GM23338 (cell line): ENCODE measurements around the gene CYP4F2. TPM values are rescaled to one million over a fixed set of nuclear protein-coding genes. Genes with fewer than 3 reads are reported as not detected.

Source experiments
- ATAC-seq: fragments of 200-7000 bp; cut with Tn5 transposase; 3 replicates; pipeline ENCODE4 v1.9.1; 2020
- DNase-seq: peaks from one replicate; pipeline ENCODE4 v3.0.0-alpha.2; 2015; ENCODE audit warnings: low spot score
- H2AFZ ChIP-seq: fragments of 200-600 bp; sonication (generic); 2 replicates; pipeline ENCODE4 v1.8.0; 2016; ENCODE audit warnings: antibody characterized with exemption, mild to moderate bottlenecking, moderate library complexity
- H3F3A ChIP-seq: fragments of 200-600 bp; sonication (generic); replicated peaks from 2 replicates; pipeline ENCODE4 v1.8.0; 2017; ENCODE audit warnings: antibody characterized with exemption, mixed run types, low read depth
- H3K27ac ChIP-seq: fragments of 200-600 bp; sonication (generic); 2 replicates; pipeline ENCODE4 v1.6.1; 2016; ENCODE audit warnings: low read depth
- H3K27me3 ChIP-seq: fragments of 200-600 bp; sonication (generic); 2 replicates; pipeline ENCODE4 v1.8.0; 2016; ENCODE audit warnings: mild to moderate bottlenecking, mixed run types, moderate library complexity; ENCODE audit not compliant: insufficient read depth
- H3K36me3 ChIP-seq: fragments of 200-600 bp; sonication (generic); 2 replicates; pipeline ENCODE4 v1.8.0; 2016; ENCODE audit warnings: mild to moderate bottlenecking; ENCODE audit not compliant: insufficient read depth
- H3K4me1 ChIP-seq: fragments of 200-600 bp; sonication (generic); 2 replicates; pipeline ENCODE4 v1.8.0; 2016; ENCODE audit warnings: mild to moderate bottlenecking, moderate library complexity; ENCODE audit not compliant: insufficient read depth
- H3K4me2 ChIP-seq: fragments of 200-600 bp; sonication (generic); 2 replicates; pipeline ENCODE4 v1.7.1; 2017; ENCODE audit warnings: mixed run types
- H3K4me3 ChIP-seq: fragments of 200-600 bp; sonication (generic); 2 replicates; pipeline ENCODE4 v1.6.1; 2016; ENCODE audit warnings: mixed run types
- H3K79me2 ChIP-seq: fragments of 200-600 bp; sonication (generic); replicated peaks from 2 replicates; pipeline ENCODE4 v1.8.0; 2017; ENCODE audit warnings: mild to moderate bottlenecking; ENCODE audit not compliant: insufficient read depth
- H3K9me2 ChIP-seq: fragments of 200-600 bp; sonication (generic); 2 replicates; pipeline ENCODE4 v1.8.0; 2017; ENCODE audit not compliant: insufficient read depth
- H4K20me1 ChIP-seq: fragments of 200-600 bp; sonication (generic); replicated peaks from 2 replicates; pipeline ENCODE4 v1.8.0; 2017; ENCODE audit warnings: mild to moderate bottlenecking; ENCODE audit not compliant: insufficient read depth
- H3K27ac Mint-ChIP-seq: 2 replicates; pipeline ENCODE4 v1.8.0; 2020; ENCODE audit warnings: inconsistent platforms, mild to moderate bottlenecking, moderate library complexity, mixed read lengths
- H3K27me3 Mint-ChIP-seq: 3 replicates; pipeline ENCODE4 v1.8.0; 2022; ENCODE audit warnings: low read depth, mild to moderate bottlenecking, moderate library complexity, mixed read lengths, inconsistent platforms; ENCODE audit not compliant: insufficient read depth, poor library complexity
- H3K36me3 Mint-ChIP-seq: 3 replicates; pipeline ENCODE4 v1.8.0; 2021; ENCODE audit warnings: low read depth, mild to moderate bottlenecking, inconsistent platforms, moderate library complexity, mixed read lengths
- H3K4me1 Mint-ChIP-seq: 3 replicates; pipeline ENCODE4 v1.8.0; 2020; ENCODE audit warnings: mild to moderate bottlenecking, inconsistent platforms, mixed read lengths
- H3K4me3 Mint-ChIP-seq: 3 replicates; pipeline ENCODE4 v1.8.0; 2021; ENCODE audit warnings: moderate library complexity, mild to moderate bottlenecking, inconsistent platforms, mixed read lengths
- H3K9me3 Mint-ChIP-seq: 3 replicates; pipeline ENCODE4 v1.8.0; 2020; ENCODE audit warnings: moderate library complexity, mild to moderate bottlenecking, inconsistent platforms, mixed read lengths
- CREB1 ChIP-seq: fragments of 250-450 bp; sonication (Bioruptor Pico); IDR thresholded peaks from 2 replicates; pipeline ENCODE4 v1.5.0; 2020; ENCODE audit warnings: low read depth, mild to moderate bottlenecking, moderate library complexity
- EZH2 ChIP-seq: fragments of 200-600 bp; sonication (generic); IDR thresholded peaks from one replicate; pipeline ENCODE4 v1.8.0; 2017; ENCODE audit warnings: antibody characterized with exemption, mild to moderate bottlenecking, low read depth; ENCODE audit not compliant: unreplicated experiment
- EZH2phosphoT487 ChIP-seq: fragments of 200-600 bp; sonication (generic); IDR thresholded peaks from one replicate; pipeline ENCODE4 v1.8.1; 2018; ENCODE audit warnings: antibody characterized with exemption; ENCODE audit not compliant: unreplicated experiment
- POLR2AphosphoS5 ChIP-seq: IDR thresholded peaks from 2 replicates; pipeline ENCODE4 v1.6.1; 2016; ENCODE audit warnings: antibody characterized with exemption, low read depth
- ZNF114 ChIP-seq: fragments of 250-450 bp; sonication (Bioruptor Pico); IDR thresholded peaks from 2 replicates; pipeline ENCODE4 v1.5.0; 2020; ENCODE audit warnings: mild to moderate bottlenecking, moderate library complexity
- ZNF331 ChIP-seq: fragments of 250-450 bp; sonication (Bioruptor Pico); IDR thresholded peaks from 2 replicates; pipeline ENCODE4 v1.5.0; 2020; ENCODE audit warnings: low read depth, mild to moderate bottlenecking, moderate library complexity
- long read RNA-seq: library from polyadenylated mRNA; unstranded; transcript quantifications from one replicate; pipeline ENCODE4 v2.0.0, GENCODE V29; 2020; ENCODE audit not compliant: unreplicated experiment
- polyA plus RNA-seq: library from polyadenylated mRNA; unstranded; fragments of >200 nt; fragmentation: Nextera tagmentation; extraction: Ambion mirVana; gene quantifications from 2 replicates; pipeline ENCODE4 v1.2.1, GENCODE V29; 2016
- total RNA-seq: library from RNA; depleted of rRNA; stranded (reverse); fragments of >200 nt; shearing (Covaris generic); gene quantifications from 2 replicates; pipeline ENCODE4 v1.2.3, GENCODE V29; 2014; rRNA removed
- TF ChIP-seq, protein P1 (sequence below): IDR thresholded peaks from 2 replicates; pipeline ENCODE4 v1.6.1; 2016; ENCODE audit warnings: antibody characterized with exemption
- TF ChIP-seq, protein P2 (sequence below), 2 experiments: fragments of 200-600 bp in 1 of 2; sonication (generic) in 1 of 2; conservative IDR thresholded peaks; 2 replicates each; pipeline versions ENCODE4 v1.5.1 to v1.6.1; 2016 to 2017; ENCODE audit warnings: antibody characterized with exemption in 2 of 2, low read depth in 2 of 2, mild to moderate bottlenecking in 2 of 2, moderate library complexity in 1 of 2
- TF ChIP-seq, protein P3 (sequence below): fragments of 250-450 bp; sonication (Bioruptor Pico); IDR thresholded peaks from 2 replicates; pipeline ENCODE4 v1.5.0; 2020; ENCODE audit warnings: mild to moderate bottlenecking, moderate library complexity

Gene CYP4F2, protein sequence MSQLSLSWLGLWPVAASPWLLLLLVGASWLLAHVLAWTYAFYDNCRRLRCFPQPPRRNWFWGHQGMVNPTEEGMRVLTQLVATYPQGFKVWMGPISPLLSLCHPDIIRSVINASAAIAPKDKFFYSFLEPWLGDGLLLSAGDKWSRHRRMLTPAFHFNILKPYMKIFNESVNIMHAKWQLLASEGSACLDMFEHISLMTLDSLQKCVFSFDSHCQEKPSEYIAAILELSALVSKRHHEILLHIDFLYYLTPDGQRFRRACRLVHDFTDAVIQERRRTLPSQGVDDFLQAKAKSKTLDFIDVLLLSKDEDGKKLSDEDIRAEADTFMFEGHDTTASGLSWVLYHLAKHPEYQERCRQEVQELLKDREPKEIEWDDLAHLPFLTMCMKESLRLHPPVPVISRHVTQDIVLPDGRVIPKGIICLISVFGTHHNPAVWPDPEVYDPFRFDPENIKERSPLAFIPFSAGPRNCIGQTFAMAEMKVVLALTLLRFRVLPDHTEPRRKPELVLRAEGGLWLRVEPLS
- total RNA-seq (not detected in 2 replicates), polyA plus RNA-seq (not detected in 2 replicates)
- long read RNA-seq = 0 reads

DNA sequence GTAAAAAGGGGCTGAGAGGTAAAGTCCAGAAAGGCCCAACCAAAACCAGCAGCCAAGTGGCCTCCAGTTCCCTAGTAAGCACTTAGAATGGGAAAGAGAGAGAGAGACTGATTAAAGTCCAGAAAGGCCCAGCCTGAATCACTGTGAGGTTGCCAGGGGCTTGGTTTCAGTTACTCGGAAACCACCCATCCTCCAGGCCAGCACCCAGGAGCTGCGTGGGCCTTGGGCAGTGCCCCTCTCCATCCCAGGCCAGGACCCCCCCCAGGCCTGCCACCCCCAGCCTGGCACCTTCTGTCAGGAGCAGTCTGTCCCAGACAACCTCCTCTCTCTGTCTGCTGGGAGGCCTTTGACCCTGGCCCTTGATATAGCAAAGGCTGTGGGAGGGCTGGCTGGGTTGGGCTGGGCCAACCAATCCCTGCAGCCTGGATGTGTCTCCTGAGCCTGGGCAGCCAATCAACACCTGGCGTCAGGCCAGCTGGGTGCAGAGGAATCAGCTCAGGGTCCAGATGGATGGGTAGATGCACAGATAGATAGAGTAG is at the start of gene CYP4F2:
Gene CYP4F2 (minus strand): TSS at position 337 of the 539 bp plus-strand sequence. CDS start 463 bp downstream, outside the sequence.
- no peak within 1 kb of the TSS for H3K27ac ChIP-seq
- no peak within 1 kb of the TSS for H3K4me3 Mint-ChIP-seq
- no peak within 1 kb of the TSS for H3K4me2 ChIP-seq
- H2AFZ ChIP-seq = no peak within 1 kb of the TSS
- TF ChIP-seq, protein P1, sequence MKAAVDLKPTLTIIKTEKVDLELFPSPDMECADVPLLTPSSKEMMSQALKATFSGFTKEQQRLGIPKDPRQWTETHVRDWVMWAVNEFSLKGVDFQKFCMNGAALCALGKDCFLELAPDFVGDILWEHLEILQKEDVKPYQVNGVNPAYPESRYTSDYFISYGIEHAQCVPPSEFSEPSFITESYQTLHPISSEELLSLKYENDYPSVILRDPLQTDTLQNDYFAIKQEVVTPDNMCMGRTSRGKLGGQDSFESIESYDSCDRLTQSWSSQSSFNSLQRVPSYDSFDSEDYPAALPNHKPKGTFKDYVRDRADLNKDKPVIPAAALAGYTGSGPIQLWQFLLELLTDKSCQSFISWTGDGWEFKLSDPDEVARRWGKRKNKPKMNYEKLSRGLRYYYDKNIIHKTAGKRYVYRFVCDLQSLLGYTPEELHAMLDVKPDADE = no peak
- no peak for TF ChIP-seq ZNF331
- no peaks in the 10 kb centered on the region for H3F3A ChIP-seq
- H3K27ac Mint-ChIP-seq = no peak within 1 kb of the TSS
- H3K4me3 ChIP-seq = no peak within 1 kb of the TSS
- H3K4me1 ChIP-seq = no peaks in the 10 kb centered on the region
- H3K79me2 ChIP-seq = no peaks in the 10 kb centered on the region
- ATAC-seq (no peak), DNase-seq (no peak)
- H3K36me3 ChIP-seq = no peaks in the 10 kb centered on the region
- no peaks in the 10 kb centered on the region for H3K4me1 Mint-ChIP-seq
- peaks cover 92% of the 10 kb centered on the region for H3K9me3 Mint-ChIP-seq
- H4K20me1 ChIP-seq = no peaks in the 10 kb centered on the region
- no peaks in the 10 kb centered on the region for H3K27me3 ChIP-seq
- H3K36me3 Mint-ChIP-seq = peaks cover 40% of the 10 kb centered on the region
- no peaks in the 10 kb centered on the region for H3K9me2 ChIP-seq
- H3K27me3 Mint-ChIP-seq = peaks cover 8% of the 10 kb centered on the region

DNA sequence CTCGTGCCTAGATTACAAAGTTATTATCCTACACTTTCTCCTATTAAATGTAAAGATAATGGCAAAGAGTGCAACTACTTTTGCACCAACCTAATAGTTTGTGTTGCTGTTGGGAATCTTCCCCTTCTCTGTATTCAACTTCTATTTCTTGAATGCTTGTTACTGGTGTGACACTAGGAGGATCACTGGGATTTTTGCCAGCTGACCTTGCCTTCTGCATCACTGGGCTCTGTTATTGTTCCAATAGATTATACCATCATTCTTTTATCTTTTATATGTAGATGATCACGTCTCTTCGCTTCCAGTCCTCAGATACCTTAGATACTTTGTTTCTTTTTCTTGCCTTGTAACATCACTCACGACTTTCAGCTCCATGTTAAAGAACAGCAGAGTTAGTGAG is 47.4 kb upstream of the CYP4F2 start:
- Mint-ChIP-seq H3K9me3 (peaks cover 91% of the 10 kb centered on the region), H3K4me3 (no peak overlapping the region), H3K36me3 (peaks cover 24% of the 10 kb centered on the region), H3K4me1 (no peaks in the 10 kb centered on the region), H3K27me3 (no peaks in the 10 kb centered on the region), H3K27ac (no peak overlapping the region)
- DNase-seq (no peak), ATAC-seq (no peak)
- Histone ChIP-seq H3F3A (no peaks in the 10 kb centered on the region), H3K4me2 (no peak overlapping the region), H3K36me3 (peaks cover 11% of the 10 kb centered on the region; the same call in 1 of the 2 replicates), H2AFZ (no peak overlapping the region), H4K20me1 (no peaks in the 10 kb centered on the region), H3K27me3 (no peaks in the 10 kb centered on the region), H3K27ac (no peak overlapping the region), H3K9me2 (no peaks in the 10 kb centered on the region), H3K4me1 (no peaks in the 10 kb centered on the region), H3K79me2 (no peaks in the 10 kb centered on the region), H3K4me3 (no peak overlapping the region)
- TF ChIP-seq EZH2 = no peak
- no peak for TF ChIP-seq CREB1
- no peak for TF ChIP-seq POLR2AphosphoS5
- TF ChIP-seq, protein P1 = no peak
- TF ChIP-seq EZH2phosphoT487 = no peak
- TF ChIP-seq, protein P2, sequence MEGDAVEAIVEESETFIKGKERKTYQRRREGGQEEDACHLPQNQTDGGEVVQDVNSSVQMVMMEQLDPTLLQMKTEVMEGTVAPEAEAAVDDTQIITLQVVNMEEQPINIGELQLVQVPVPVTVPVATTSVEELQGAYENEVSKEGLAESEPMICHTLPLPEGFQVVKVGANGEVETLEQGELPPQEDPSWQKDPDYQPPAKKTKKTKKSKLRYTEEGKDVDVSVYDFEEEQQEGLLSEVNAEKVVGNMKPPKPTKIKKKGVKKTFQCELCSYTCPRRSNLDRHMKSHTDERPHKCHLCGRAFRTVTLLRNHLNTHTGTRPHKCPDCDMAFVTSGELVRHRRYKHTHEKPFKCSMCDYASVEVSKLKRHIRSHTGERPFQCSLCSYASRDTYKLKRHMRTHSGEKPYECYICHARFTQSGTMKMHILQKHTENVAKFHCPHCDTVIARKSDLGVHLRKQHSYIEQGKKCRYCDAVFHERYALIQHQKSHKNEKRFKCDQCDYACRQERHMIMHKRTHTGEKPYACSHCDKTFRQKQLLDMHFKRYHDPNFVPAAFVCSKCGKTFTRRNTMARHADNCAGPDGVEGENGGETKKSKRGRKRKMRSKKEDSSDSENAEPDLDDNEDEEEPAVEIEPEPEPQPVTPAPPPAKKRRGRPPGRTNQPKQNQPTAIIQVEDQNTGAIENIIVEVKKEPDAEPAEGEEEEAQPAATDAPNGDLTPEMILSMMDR (conservative IDR thresholded peaks at IDR 0.05; ENCODE audit: low read depth in 2 of 2) = no peak
- no peak for TF ChIP-seq ZNF114 (CRISPR knock-in tag)
- no peak for TF ChIP-seq ZNF331
- TF ChIP-seq, protein P3, sequence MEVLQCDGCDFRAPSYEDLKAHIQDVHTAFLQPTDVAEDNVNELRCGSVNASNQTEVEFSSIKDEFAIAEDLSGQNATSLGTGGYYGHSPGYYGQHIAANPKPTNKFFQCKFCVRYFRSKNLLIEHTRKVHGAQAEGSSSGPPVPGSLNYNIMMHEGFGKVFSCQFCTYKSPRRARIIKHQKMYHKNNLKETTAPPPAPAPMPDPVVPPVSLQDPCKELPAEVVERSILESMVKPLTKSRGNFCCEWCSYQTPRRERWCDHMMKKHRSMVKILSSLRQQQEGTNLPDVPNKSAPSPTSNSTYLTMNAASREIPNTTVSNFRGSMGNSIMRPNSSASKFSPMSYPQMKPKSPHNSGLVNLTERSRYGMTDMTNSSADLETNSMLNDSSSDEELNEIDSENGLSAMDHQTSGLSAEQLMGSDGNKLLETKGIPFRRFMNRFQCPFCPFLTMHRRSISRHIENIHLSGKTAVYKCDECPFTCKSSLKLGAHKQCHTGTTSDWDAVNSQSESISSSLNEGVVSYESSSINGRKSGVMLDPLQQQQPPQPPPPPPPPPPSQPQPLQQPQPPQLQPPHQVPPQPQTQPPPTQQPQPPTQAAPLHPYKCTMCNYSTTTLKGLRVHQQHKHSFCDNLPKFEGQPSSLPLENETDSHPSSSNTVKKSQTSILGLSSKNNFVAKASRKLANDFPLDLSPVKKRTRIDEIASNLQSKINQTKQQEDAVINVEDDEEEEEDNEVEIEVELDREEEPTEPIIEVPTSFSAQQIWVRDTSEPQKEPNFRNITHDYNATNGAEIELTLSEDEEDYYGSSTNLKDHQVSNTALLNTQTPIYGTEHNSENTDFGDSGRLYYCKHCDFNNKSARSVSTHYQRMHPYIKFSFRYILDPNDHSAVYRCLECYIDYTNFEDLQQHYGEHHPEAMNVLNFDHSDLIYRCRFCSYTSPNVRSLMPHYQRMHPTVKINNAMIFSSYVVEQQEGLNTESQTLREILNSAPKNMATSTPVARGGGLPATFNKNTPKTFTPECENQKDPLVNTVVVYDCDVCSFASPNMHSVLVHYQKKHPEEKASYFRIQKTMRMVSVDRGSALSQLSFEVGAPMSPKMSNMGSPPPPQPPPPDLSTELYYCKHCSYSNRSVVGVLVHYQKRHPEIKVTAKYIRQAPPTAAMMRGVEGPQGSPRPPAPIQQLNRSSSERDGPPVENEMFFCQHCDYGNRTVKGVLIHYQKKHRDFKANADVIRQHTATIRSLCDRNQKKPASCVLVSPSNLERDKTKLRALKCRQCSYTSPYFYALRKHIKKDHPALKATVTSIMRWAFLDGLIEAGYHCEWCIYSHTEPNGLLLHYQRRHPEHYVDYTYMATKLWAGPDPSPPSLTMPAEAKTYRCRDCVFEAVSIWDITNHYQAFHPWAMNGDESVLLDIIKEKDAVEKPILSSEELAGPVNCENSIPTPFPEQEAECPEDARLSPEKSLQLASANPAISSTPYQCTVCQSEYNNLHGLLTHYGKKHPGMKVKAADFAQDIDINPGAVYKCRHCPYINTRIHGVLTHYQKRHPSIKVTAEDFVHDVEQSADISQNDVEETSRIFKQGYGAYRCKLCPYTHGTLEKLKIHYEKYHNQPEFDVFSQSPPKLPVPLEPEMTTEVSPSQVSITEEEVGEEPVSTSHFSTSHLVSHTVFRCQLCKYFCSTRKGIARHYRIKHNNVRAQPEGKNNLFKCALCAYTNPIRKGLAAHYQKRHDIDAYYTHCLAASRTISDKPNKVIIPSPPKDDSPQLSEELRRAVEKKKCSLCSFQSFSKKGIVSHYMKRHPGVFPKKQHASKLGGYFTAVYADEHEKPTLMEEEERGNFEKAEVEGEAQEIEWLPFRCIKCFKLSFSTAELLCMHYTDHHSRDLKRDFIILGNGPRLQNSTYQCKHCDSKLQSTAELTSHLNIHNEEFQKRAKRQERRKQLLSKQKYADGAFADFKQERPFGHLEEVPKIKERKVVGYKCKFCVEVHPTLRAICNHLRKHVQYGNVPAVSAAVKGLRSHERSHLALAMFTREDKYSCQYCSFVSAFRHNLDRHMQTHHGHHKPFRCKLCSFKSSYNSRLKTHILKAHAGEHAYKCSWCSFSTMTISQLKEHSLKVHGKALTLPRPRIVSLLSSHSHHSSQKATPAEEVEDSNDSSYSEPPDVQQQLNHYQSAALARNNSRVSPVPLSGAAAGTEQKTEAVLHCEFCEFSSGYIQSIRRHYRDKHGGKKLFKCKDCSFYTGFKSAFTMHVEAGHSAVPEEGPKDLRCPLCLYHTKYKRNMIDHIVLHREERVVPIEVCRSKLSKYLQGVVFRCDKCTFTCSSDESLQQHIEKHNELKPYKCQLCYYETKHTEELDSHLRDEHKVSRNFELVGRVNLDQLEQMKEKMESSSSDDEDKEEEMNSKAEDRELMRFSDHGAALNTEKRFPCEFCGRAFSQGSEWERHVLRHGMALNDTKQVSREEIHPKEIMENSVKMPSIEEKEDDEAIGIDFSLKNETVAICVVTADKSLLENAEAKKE (CRISPR knock-in tag) = no peak
